HPDE6-E6E7 (cell line): Measurements from ENCODE around the gene MED27.

Experiments
- DNase-seq: peaks from one replicate; pipeline ENCODE4 v3.0.0; 2011; ENCODE audit warnings: missing footprints; ENCODE audit errors: extremely low spot score

MED27 gene

DNA sequence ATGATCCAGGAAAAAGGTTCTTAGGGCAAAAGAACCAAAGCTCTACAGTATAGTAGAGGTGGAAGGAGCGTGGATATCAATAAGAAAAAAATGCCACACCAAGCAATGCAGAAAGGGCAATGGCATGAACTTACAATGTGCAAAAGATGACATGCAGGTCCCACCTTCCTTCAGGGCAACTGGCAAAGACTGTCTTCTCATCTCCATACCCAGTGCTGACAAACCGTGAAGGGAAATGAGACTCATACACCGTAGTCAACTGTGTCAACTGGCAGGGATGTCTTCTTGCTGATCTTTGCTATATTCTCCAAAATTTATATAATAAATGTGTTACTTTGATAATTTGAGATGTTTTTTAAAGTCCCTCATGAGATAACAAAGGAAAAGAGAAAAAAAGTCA is 36.0 kb downstream of the MED27 start:
- DNase-seq = no peak

DNA sequence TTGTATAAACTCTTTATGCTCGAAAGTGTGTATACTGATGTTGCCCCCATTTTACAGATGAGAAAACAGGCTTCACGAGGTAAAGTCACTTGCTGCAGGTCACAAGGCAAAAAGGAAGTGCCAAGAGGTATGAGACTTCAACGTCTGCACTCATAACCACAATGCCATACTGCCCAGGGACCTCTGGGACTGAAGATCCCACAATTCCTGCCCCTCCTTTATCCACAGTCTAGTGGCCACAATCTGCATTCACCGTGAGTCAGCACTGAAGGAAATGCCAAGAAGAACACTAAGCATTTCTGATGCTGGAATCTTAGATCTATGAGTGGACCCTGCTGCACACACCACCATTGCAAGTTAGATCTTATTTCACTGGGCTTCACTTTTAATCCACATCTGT is 37.3 kb downstream of the MED27 start:
- DNase-seq = peak; percentile 45

DNA sequence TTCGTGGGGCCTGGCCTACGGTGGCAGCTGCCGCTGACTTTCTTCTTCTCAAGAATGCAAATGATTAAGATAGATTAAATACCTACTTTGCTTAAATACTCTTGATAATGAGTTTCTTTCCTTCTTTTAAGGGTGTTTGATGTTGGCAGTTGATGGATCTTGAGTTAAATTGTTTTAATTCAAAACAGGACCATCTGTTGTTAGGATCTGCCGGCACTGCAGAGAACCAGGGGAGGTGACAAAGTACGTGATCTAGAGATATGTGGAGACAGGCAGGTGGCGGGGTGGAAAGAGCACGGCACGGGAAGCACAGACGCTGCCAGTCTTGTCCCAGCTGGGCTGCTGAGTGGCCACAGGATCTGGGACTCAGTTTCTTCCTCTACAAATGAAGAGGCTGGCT is 37.9 kb downstream of the MED27 start:
- DNase-seq = no peak

DNA sequence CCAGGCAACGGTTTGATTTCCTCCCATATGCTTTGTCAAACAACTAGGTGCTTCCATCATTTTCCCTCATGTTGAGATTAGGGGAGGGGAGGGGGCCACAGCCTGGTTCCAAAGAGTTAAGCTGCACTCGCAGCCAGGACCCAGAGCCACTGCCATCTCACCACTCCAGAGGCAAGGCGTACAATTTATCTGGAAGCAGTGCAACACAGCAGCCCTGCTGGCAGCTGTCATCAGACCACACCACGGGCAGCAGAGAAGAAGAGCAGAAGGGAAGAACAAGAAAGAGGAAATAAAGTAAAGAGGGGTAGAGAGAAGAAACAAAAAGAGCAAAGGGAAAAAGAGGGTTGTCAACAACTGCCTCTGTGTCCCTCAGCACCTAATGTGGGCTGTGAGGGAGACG is 38.9 kb downstream of the MED27 start:
- no peak for DNase-seq

DNA sequence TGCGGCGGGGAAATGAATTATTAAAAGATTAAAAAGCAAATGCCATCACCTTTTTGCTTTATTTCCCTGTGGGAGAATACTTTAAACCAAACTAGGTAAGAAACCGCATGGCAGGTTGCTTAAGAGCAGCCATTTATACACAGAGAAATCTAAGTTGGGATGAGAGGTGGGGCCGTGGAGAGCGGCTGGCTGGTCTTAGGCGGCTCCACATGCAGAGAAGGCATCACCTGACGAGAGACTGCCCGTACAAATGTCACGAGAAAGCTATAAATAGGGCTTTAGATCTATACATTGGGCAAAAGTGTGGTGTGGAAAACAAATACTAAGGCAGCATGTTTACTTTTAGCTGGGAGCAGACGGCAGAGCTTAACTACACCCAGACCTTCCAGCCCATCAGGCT is 39.4 kb downstream of the MED27 start:
- no peak for DNase-seq

- no peak for DNase-seq
Observed at GRCh38 chr9:132039284-132039683, 40.4 kb downstream of the MED27 start.

DNA sequence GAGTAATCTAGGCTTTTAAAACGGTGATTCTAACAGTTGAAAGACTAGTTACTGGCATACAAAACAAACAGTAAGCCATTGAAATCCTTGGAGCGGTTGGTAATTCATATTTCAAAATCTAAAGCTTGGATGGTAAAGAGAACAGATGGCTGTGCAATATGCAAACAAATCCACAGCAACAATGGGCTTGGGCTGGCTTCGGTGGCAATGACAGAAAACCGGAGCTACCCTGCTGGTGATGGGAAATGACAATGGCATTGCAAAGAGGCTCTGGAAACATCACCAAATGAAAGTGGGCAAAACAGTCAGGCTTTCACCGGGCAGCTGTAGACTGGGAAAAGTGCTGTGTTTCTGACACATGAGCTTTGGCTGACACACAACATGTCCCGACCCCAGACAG is 42.2 kb downstream of the MED27 start:
- DNase-seq = no peak

GRCh38 chr9:132036521-132036920 is 43.1 kb downstream of the MED27 start:
- no peak for DNase-seq

- no peak for DNase-seq
Observed at GRCh38 chr9:132035679-132036078, 44.0 kb downstream of the MED27 start.

DNA sequence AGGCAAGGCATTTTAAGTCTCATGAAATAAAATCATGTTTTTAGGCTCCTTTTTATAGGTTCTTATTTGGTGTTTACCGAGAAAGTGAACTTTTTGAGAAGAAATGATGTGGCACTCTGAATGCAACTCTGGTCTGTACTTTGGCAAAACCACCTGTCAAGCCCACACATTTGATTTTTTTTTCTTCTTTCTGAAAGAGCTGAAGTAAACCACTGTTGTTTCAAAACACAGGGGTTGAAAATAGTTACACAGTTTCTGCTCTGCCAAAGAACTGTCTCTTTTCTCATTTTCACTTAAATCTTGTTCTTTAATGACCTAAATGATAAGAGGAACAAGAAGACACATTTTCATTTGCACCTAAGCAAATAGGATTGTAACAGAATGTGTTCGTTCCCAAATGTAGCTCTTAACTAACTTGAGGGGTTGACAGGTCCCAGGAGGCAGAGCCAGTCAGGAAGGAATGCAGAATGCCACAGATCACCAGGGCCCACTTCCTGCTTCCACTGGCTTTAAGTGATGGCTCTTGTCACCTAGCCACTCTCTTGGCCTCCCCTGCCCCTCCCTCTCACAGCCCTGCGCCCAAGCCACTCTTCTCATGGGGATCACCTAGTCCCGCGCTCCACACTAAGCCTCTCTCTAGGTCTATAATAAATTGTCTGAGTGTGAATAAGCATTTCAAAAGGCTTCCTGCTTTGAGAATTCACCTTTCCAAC is 47.3 kb downstream of the MED27 start:
- no peak for DNase-seq

DNA sequence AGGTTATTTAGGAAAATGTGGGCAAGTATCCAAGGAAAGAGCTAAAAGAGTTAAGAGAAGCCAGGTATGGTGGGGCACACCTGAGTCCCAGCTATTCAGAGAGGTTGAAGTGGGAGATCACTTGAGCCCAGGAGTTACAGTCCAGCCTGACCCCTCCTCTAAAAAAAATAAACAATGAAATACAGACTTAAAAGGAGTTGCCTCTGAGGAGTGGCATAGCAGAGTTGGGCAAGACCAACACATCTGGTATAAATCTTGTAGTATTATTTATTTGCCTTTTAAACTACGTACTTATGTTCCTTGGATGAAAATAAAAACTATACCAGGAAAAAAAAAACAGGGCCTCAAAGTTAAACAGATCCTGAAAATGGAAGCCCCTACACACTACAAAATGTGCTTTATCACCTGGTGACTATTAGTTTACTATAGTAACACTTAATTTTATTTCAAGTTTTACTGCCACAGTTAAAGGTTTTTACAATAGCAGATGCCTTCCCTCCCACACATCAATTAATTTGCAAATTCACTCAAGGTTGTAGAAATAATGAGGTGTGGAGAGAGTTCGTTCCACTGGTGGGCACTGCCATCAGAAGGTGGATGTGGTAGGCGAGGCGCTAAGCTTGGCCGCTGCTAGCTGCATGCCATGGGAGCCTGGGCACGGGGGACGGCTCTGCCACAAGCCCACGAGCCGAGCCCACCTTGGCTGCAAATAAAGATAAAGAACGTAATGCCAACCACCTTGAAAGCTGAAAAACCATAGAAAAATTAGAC is 48.0 kb downstream of the MED27 start:
- DNase-seq = no peak

DNA sequence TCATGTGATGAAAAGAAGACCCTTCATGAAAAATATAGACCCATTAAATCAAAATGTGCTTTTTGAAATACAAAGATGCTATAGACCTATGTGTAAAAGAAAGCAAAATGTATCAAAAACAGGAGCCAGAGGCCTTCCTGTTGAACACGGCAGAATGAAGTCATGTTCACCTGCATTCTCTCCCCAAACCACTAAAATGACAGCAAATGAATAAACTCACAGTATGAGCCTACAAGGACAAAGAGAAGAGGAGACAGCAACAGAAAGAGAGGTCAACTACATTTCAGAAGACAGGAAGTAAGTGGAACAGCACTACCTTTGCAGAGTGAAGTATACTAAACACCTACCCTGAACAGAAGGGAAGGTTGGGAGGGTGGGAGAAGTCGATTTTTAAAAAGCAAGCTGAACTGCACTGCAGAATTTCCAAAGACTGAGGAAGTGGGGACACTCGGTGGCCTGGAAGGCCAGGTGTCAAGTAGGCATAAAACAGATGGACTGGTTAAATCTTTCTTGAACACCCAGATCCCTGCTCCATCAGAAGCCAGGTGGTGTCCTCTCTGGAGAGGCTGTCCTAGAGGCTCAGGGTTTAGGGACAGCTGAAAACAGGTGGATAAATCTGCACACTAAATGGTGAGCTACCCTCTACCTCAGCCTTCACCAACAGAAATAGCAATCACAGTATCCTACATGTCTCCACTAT is 48.9 kb downstream of the MED27 start:
- no peak for DNase-seq

DNA sequence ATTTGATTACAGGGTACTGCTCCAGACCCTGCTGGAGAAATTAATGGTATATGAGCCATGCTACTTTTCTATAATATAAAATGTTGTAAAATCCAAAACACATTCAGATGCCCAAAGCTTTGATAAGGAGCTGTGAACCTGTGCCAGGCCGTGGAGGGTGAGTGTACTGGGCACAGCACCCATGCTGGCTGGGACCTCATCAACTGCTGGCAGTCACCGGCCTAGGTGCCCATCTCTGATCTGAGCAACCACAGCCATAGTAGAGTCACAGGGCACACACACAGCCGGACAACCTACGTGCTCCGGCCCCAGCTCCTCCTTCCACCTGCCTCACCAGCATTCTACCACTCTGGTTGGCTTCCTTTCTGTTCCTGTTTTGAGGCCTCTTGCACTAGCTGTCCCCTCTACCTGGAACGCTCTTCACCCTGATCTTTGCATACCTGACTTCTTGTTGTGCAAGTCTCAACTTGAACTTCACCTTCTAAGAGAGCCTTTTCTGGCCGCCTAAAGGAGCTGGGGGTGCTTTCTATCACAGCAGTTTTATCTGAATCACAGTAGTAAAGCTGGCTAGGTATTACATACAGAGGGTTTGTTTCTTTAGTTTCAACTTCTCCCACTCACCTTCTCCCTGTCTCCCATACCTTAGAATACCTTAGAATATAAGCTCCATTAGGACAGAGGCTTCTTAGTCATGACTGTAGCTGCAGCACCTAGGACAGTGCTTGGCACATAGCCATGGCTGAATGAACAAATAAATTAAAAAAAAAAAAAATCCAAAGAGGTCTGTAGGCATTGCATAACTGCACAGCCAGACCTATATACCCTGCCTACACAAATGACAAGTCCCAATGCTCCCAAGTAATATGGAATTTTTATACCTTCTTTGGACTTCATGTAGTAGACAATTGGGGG is 51.7 kb downstream of the MED27 start:
- peak; percentile 60 for DNase-seq

DNA sequence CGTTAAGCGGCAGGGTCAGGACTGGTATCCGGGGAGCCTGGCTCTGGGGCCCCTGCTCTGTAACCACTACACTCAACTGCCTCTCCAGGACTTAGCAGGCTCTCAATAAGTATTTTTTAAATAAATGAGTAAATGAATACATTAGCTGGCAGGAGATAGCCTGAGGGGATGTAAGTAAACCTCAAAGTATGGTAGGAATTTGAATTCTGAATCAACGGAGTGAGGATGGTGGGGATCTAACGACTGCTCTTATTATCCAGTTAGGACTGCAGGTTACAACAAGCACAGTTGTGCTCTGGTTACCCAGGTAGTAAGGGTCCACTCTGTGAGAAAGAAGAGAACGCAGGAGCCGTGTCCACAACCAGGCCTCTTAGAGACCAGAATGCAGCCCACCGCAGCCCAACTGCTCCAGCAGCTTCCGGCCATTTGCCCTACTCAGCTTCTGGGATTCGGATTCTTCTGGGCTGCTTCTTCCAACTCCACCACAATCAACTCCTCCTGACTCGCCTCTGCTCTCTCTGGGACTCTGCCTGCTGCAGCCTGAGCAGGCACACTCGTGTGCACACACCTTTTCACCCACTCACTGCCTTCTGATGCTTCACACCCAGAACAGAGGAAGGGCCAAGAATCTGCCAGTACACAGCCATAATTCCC is 52.6 kb downstream of the MED27 start:
- peak; percentile 86 for DNase-seq

DNA sequence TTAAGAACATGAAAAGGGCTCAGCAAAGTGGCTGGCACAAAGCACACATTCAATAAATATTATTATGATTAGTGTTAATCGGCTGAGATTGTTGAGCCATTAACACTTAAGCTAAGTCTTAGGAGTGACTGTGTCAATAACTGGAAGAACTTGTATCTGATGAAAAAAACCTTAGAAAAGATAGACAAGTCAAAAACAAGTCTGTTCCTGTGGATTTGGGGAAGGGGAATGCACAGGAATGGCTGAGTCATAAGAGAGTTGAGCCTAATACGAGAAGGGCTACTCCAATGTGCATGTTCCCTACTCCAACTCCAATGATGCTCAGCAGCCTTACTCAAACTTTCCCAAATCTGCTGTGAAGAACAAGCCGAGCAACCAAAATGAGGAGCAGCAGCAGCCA is 53.9 kb downstream of the MED27 start:
- peak; percentile 38 for DNase-seq

- no peak for DNase-seq
Observed at GRCh38 chr9:132024589-132024988, 55.1 kb downstream of the MED27 start.

- DNase-seq = no peak
Observed at GRCh38 chr9:132023419-132024180, 56.1 kb downstream of the MED27 start.

DNA sequence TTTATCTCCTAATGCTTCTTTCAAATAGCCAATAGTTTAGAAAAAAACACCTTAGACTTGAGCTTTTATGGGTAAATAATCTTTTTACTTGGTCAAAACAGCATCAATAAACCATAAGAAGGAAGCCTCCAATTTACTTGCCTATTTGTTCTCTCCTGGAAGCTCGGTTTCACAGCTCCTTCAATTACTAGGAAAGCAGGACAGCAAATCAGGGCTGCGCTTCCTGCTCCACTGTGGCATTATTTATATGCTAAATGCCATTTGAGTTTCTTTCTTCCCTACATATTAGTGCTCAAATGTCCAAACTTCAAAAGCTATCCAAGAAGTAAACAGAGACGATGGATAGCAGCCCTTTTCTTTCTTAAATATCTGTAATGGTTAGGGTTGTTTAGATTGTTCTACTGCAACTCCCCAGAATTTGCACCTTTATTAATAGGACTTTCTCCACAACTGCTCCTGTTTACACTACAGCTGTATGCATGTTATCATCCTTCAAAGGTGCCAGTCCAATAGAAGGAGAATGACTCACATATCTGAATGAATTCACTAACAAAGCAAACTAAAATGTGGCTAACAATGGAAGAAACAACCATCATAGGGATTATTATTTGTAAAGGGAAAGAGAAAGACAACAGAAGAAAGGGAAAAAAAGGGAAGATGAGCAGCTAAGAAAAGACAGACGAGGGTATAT is 58.7 kb downstream of the MED27 start:
- no peak for DNase-seq

GRCh38 chr9:132020272-132020671 is 59.4 kb downstream of the MED27 start:
- no peak for DNase-seq

- no peak for DNase-seq
Observed at GRCh38 chr9:132019702-132020101, 60.0 kb downstream of the MED27 start.
